ENCODE results near the gene HIF3A.

The HIF3A gene

GRCh38 chr19:46376241-46377153, 79.7 kb downstream of the HIF3A start:
- TF ChIP-seq GATA2 (IDR thresholded peaks at IDR 0.05; ENCODE audit: low read depth, low read length) (no peak), GATA3 (IDR thresholded peaks at IDR 0.05; ENCODE audit: low read depth, low read length) (no peak)

GRCh38 chr19:46378268-46378667, 81.4 kb downstream of the HIF3A start:
- TF ChIP-seq GATA3 (IDR thresholded peaks at IDR 0.05; ENCODE audit: low read depth, low read length) = no peak
- TF ChIP-seq GATA2 (IDR thresholded peaks at IDR 0.05; ENCODE audit: low read depth, low read length) = no peak

- TF ChIP-seq GATA2 (IDR thresholded peaks at IDR 0.05; ENCODE audit: low read depth, low read length) (no peak), GATA3 (IDR thresholded peaks at IDR 0.05; ENCODE audit: low read depth, low read length) (no peak)
These were observed 83.8 kb downstream of the HIF3A start for GRCh38 chr19:46380690-46381089.

GRCh38 chr19:46381346-46381745, 84.5 kb downstream of the HIF3A start:
- no peak for TF ChIP-seq GATA3 (IDR thresholded peaks at IDR 0.05; ENCODE audit: low read depth, low read length)
- TF ChIP-seq GATA2 (IDR thresholded peaks at IDR 0.05; ENCODE audit: low read depth, low read length) = no peak

GRCh38 chr19:46381756-46382345, 85.0 kb downstream of the HIF3A start:
- no peak for TF ChIP-seq GATA3 (IDR thresholded peaks at IDR 0.05; ENCODE audit: low read depth, low read length)
- TF ChIP-seq GATA2 (IDR thresholded peaks at IDR 0.05; ENCODE audit: low read depth, low read length) = no peak

- no peak for TF ChIP-seq GATA3 (IDR thresholded peaks at IDR 0.05; ENCODE audit: low read depth, low read length)
These were observed 86.5 kb downstream of the HIF3A start for GRCh38 chr19:46383171-46383815.

- TF ChIP-seq GATA2 (IDR thresholded peaks at IDR 0.05; ENCODE audit: low read depth, low read length) = no peak
- no peak for TF ChIP-seq GATA3 (IDR thresholded peaks at IDR 0.05; ENCODE audit: low read depth, low read length)
These were observed 87.0 kb downstream of the HIF3A start for GRCh38 chr19:46383846-46384245.

GRCh38 chr19:46384396-46384795, 87.6 kb downstream of the HIF3A start:
- no peak for TF ChIP-seq GATA2 (IDR thresholded peaks at IDR 0.05; ENCODE audit: low read depth, low read length)
- no peak for TF ChIP-seq GATA3 (IDR thresholded peaks at IDR 0.05; ENCODE audit: low read depth, low read length)

- TF ChIP-seq GATA3 (IDR thresholded peaks at IDR 0.05; ENCODE audit: low read depth, low read length) (no peak), GATA2 (IDR thresholded peaks at IDR 0.05; ENCODE audit: low read depth, low read length) (no peak)
These were observed 88.8 kb downstream of the HIF3A start for GRCh38 chr19:46385636-46386035.

- no peak for TF ChIP-seq GATA2 (IDR thresholded peaks at IDR 0.05; ENCODE audit: low read depth, low read length)
- no peak for TF ChIP-seq GATA3 (IDR thresholded peaks at IDR 0.05; ENCODE audit: low read depth, low read length)
These were observed 89.3 kb downstream of the HIF3A start for GRCh38 chr19:46386151-46386550.

GRCh38 chr19:46386996-46387712, 90.3 kb downstream of the HIF3A start:
- TF ChIP-seq GATA2 (IDR thresholded peaks at IDR 0.05; ENCODE audit: low read depth, low read length) (no peak), GATA3 (IDR thresholded peaks at IDR 0.05; ENCODE audit: low read depth, low read length) (no peak)

- no peak for TF ChIP-seq GATA3 (IDR thresholded peaks at IDR 0.05; ENCODE audit: low read depth, low read length)
- TF ChIP-seq GATA2 (IDR thresholded peaks at IDR 0.05; ENCODE audit: low read depth, low read length) = no peak
These were observed 90.9 kb downstream of the HIF3A start for GRCh38 chr19:46387713-46388130.

- TF ChIP-seq GATA2 (IDR thresholded peaks at IDR 0.05; ENCODE audit: low read depth, low read length) = no peak
- no peak for TF ChIP-seq GATA3 (IDR thresholded peaks at IDR 0.05; ENCODE audit: low read depth, low read length)
These were observed 91.7 kb downstream of the HIF3A start for GRCh38 chr19:46388311-46389095.

Measured in SH-SY5Y (cell line).